HepG2 (cell line): ENCODE data around the gene S100A6. TPM values are rescaled to one million over a fixed set of nuclear protein-coding genes. Genes with fewer than 3 reads are reported as not detected.

Experiments
- ATAC-seq: fragments of 200-7000 bp; cut with Tn5 transposase; 3 replicates; pipeline ENCODE4 v1.9.1; 2020; ENCODE audit warnings: mild to moderate bottlenecking, moderate library complexity
- BruUV-seq: library from RNA; stranded (reverse); fragments of 400-500 nt; replicated peaks from 2 replicates; lab custom pipeline; 2021; lab: Mats Ljungman, UMichigan
- CTCF ChIA-PET: fragments of 300-600 bp; formaldehyde crosslinking; extraction: SDS; loops from one replicate; lab custom pipeline; 2021; ENCODE audit warnings: low total read pairs, inconsistent platforms, low intra/inter-chr PET ratio; lab: Yijun Ruan, JAX
- POLR2A ChIA-PET: fragments of 350-600 bp; sonication (Branson Sonifier 250); formaldehyde crosslinking; loops from one replicate; lab custom pipeline; 2020; ENCODE audit warnings: antibody characterized with exemption, inconsistent platforms; lab: Yijun Ruan, JAX
- DNase-seq: peaks from one replicate; pipeline ENCODE4 v3.0.0-alpha.2; 2015; ENCODE audit warnings: low spot score
- FAIRE-seq: peaks from 3 replicates; lab custom pipeline; 2011; peaks lifted over from hg19 to GRCh38; lab: Jason Lieb, UNC
- H2AFZ ChIP-seq: one replicate; pipeline ENCODE4 v1.6.1; 2011; ENCODE audit warnings: low read length, inconsistent platforms
- H3K27ac ChIP-seq: fragments of 300-600 bp; 3 replicates; pipeline ENCODE4 v1.8.0; 2011; ENCODE audit warnings: mixed run types, mild to moderate bottlenecking, mixed read lengths, low read length, inconsistent platforms; ENCODE audit not compliant: insufficient read depth; ENCODE audit errors: extremely low read length
- H3K27me3 ChIP-seq, 2 experiments: fragments of 200-600 bp in 1 of 2; 2 replicates in 1 of 2; 3 replicates in 1 of 2; pipeline versions ENCODE4 v1.6.0 to v1.8.0; 2011; ENCODE audit warnings: low read length in 2 of 2, mild to moderate bottlenecking in 2 of 2, moderate library complexity in 2 of 2, inconsistent platforms in 1 of 2; ENCODE audit not compliant: insufficient read depth in 2 of 2, control insufficient read depth in 1 of 2
- H3K36me3 ChIP-seq, 2 experiments: fragments of 200-600 bp in 1 of 2; replicated peaks in 1 of 2; 2 replicates in 1 of 2; 3 replicates in 1 of 2; pipeline versions ENCODE4 v1.5.1 to v1.8.0; 2011; ENCODE audit warnings: low read length in 2 of 2, inconsistent platforms in 1 of 2; ENCODE audit not compliant: insufficient read depth in 2 of 2, control insufficient read depth in 1 of 2
- H3K4me1 ChIP-seq: 2 replicates; pipeline ENCODE4 v1.5.1; 2012; ENCODE audit warnings: low read length, inconsistent platforms; ENCODE audit not compliant: insufficient read depth
- H3K4me2 ChIP-seq: 2 replicates; pipeline ENCODE4 v1.6.0; 2011; ENCODE audit warnings: low read depth, low read length, inconsistent platforms
- H3K4me3 ChIP-seq, 3 experiments: fragments of 200-600 bp in 1 of 3; sonication (generic), shearing (Covaris generic) in 1 of 3; replicated peaks in 1 of 3; 2 replicates each; pipeline ENCODE4 v1.5.1; 2011 to 2016; ENCODE audit warnings: low read length in 3 of 3, inconsistent platforms in 2 of 3, low read depth in 2 of 3, mild to moderate bottlenecking in 2 of 3, control low read depth in 1 of 3, mixed read lengths in 1 of 3; ENCODE audit not compliant: insufficient read depth in 1 of 3
- H3K79me2 ChIP-seq: one replicate; pipeline ENCODE4 v1.6.1; 2011; ENCODE audit warnings: low read length, inconsistent platforms; ENCODE audit not compliant: insufficient read depth
- H3K9ac ChIP-seq: 2 replicates; pipeline ENCODE4 v1.6.0; 2011; ENCODE audit warnings: mild to moderate bottlenecking, low read depth, low read length, inconsistent platforms; ENCODE audit not compliant: insufficient read depth
- H3K9me3 ChIP-seq: 2 replicates; pipeline ENCODE4 v1.5.1; 2012; ENCODE audit warnings: mild to moderate bottlenecking, low read length
- H4K20me1 ChIP-seq: 2 replicates; pipeline ENCODE4 v1.6.0; 2011; ENCODE audit warnings: inconsistent platforms, mild to moderate bottlenecking, low read length, moderate library complexity; ENCODE audit not compliant: insufficient read depth
- SOX13 ChIP-seq, 3 experiments: fragments of 450-650 bp in 1 of 3; sonication (generic) in 1 of 3; formaldehyde crosslinking in 1 of 3; IDR thresholded peaks in 2 of 3; conservative IDR thresholded peaks in 1 of 3; 2 replicates each; pipeline versions ENCODE4 v1.5.0 to v1.6.1; 2016 to 2020; ENCODE audit warnings: antibody characterized with exemption in 1 of 3, mild to moderate bottlenecking in 1 of 3, missing compliant biosample characterization in 1 of 3, missing genetic modification reagents in 1 of 3, moderate library complexity in 1 of 3
- ZMYM3 ChIP-seq: sonication (generic); formaldehyde crosslinking; IDR thresholded peaks from 2 replicates; pipeline ENCODE4 v1.5.1; 2020; ENCODE audit warnings: mild to moderate bottlenecking, missing genetic modification reagents
- ZNF629 ChIP-seq: sonication (generic); formaldehyde crosslinking; conservative IDR thresholded peaks from 2 replicates; pipeline ENCODE4 v1.5.0; 2020; ENCODE audit warnings: missing genetic modification reagents
- ZNF678 ChIP-seq: sonication (generic); formaldehyde crosslinking; IDR thresholded peaks from 2 replicates; pipeline ENCODE4 v1.4.0; 2020; ENCODE audit warnings: mild to moderate bottlenecking, missing genetic modification reagents
- ZNF768 ChIP-seq: sonication (generic); formaldehyde crosslinking; IDR thresholded peaks from 2 replicates; pipeline ENCODE4 v1.4.0; 2020; ENCODE audit warnings: missing genetic modification reagents
- WGBS: methylation state at CpG from one replicate; pipeline ENCODE4 v1.1.6; 2017; ENCODE audit warnings: low lambda C conversion rate; 5-methylcytosine and 5-hydroxymethylcytosine counted together
- in situ Hi-C: cut with HindIII; loops from 2 replicates; pipeline ENCODE4 v1.10.0; 2017; ENCODE audit warnings: low pct_unique_long_range_greater_than_20kb; ENCODE audit not compliant: extremely low pct_ligation_motif_present
- intact Hi-C: fragments of 100-400 bp; cut with micrococcal nuclease; formaldehyde crosslinking; loops from one replicate; pipeline ENCODE4 v1.10.0; 2022; ENCODE audit not compliant: unreplicated experiment
- polyA plus RNA-seq, 8 experiments: library from polyadenylated mRNA; depleted of rRNA in 3 of 8; stranded (reverse) in 7 of 8; unstranded in 1 of 8; fragments of >200 nt; fragmentation: Illumina TruSeq in 4 of 8; extraction: Trizol in 4 of 8; gene quantifications; 2 replicates each; pipeline versions ENCODE4 v1.2.1 to v1.2.3, GENCODE V29; 2011 to 2016; ENCODE audit warnings: low read depth in 4 of 8, missing spikeins in 1 of 8, mixed read lengths in 1 of 8; ENCODE audit not compliant: insufficient read depth in 1 of 8
- total RNA-seq, 5 experiments: library from RNA; depleted of rRNA; stranded (reverse); fragments of >200 nt; fragmentation: Illumina TruSeq; extraction: Trizol; gene quantifications; 2 replicates each; pipeline ENCODE4 v1.2.3, GENCODE V29; 2016; ENCODE audit warnings: low read depth in 1 of 5
- TF ChIP-seq, protein P1 (sequence below): sonication (generic); formaldehyde crosslinking; IDR thresholded peaks from 2 replicates; pipeline ENCODE4 v1.4.0; 2020; ENCODE audit warnings: mild to moderate bottlenecking, missing genetic modification reagents

S100A6 gene
- total and polyA plus RNA-seq, 2 of the 13 experiments (the other 11 are each of a cell fraction or from before 2014, with no cell fraction given): 72.9 to 85.0 TPM

DNA sequence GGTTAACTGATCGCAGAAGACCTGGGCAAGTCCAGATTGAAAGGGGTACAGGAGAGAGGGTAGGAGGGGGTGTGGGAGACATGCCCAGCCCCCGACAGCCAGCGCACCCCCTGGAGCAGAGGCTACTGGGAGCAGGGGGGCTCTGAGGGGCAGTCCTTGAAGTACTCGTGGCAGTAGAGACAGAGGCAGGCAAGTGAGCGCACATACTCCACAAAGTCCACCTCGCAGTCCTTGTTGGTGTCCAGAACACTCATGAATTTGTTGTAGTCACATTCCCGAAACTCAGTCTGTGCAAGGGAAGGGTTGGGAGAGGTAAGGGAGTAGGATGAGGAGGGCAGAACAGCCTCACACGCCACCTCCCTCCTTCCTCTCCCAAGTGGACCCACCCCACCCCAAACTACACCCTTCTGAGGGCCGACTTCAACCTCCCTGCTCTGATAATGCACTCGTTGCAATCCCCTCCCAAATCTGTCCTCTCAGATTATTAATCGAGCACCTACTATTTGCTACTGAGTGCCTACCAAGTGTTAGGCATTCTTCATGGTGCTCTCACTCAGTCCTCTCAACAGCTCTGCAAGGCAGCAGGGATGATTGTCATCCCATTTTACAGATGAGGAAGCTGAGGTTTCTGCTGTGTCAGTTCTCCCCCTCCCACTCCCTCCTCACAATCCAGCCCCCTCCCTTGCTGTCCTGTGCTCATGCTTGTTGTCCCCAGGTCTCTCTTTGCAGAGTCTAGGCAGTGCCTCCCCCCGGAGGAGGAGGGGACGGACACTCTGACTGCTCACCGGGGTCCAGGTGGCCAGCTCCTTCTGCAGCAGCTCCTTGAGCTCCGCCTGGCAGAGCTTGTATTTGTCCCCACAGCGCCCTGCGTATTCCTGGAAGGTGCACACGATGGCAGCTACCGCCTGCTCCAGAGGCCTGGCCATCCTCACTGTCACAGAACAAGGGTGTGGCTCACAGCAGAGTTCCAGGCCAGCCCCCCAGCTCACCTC, 12.1 kb upstream of the S100A6 start:
- no peak for ATAC-seq
- DNase-seq: no peak
- no peak for FAIRE-seq
- Histone ChIP-seq H2AFZ (no peak overlapping the region), H3K79me2 (no peaks in the 10 kb centered on the region), H3K27ac (no peak overlapping the region), H3K9me3 (no peaks in the 10 kb centered on the region), H3K36me3 (no peaks in the 10 kb centered on the region), H3K9ac (no peak overlapping the region), H3K4me2 (no peak overlapping the region), H4K20me1 (no peaks in the 10 kb centered on the region), H3K4me1 (peaks cover 97% of the 10 kb centered on the region), H3K4me3 (no peak overlapping the region), H3K27me3 (peaks cover 3 to 8% of the 10 kb centered on the region in 2 experiments; a peak in 3 of 5 replicates)
- CTCF ChIA-PET: no interaction called here
- TF ChIP-seq, protein P1, sequence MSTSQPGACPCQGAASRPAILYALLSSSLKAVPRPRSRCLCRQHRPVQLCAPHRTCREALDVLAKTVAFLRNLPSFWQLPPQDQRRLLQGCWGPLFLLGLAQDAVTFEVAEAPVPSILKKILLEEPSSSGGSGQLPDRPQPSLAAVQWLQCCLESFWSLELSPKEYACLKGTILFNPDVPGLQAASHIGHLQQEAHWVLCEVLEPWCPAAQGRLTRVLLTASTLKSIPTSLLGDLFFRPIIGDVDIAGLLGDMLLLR: no peak
- TF ChIP-seq ZNF768 (CRISPR knock-in tag) (peak; percentile 22; the same call in 1 of the 2 replicates), ZNF629 (peak; percentile 81), ZMYM3 (CRISPR knock-in tag) (peak; percentile 27; the same call in 1 of the 2 replicates)
- POLR2A ChIA-PET: interaction anchor here (1.0 kb wide), 1 partner anchor 12 kb away, joined by 5 read pairs; the partner anchor contains the start of gene S100A6
- in situ Hi-C loops (no loop called here), intact Hi-C loops (no loop called here)
- BruUV-seq: no TSS peak
- 66% methylated on average over 18 of the region's 19 CpGs for WGBS

DNA sequence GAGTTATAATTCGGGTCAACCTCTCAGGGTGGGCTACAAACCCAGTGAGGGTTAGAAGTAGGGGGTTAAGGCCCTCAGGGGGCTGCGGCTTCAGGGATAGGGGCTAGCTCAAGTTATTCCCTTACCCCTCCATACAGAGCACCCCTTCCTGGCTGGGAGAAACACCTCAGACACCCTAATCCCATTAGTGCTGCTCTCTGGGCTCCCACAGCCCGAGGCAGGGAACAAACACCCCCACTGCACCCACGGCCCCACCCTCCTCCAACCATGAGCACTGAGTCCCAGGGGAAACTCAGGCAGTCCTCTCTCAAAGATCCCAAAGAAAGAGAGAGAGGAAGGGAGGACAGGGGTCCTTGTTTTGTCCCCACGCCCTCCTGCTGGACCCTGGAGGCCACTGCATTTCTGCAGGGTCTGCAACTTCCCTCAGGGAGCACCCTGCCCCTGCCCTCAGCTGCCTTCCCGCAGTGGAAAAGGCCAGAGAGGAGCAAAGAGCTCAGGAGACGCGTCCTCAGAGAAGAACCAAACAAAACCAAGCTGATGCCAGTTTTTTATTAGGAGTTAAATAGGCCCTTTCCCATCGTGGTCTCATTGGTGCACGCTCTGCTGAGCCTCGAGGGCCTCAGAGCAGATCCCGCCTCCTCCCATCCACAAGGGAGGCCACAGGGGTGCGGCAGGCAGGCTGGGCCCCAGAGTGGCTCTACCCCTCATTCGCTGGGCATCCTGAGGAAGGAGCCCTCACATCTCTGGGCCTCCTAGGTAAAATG, 11.2 kb upstream of the S100A6 start:
- peaks cover 98% of the 10 kb centered on the region for H3K4me1 ChIP-seq
- in situ Hi-C loops (no loop called here), intact Hi-C loops (no loop called here)
- H3K9ac ChIP-seq: no peak overlapping the region
- H2AFZ ChIP-seq: no peak overlapping the region
- ChIA-PET POLR2A (no interaction called here), CTCF (no interaction called here)
- no peaks in the 10 kb centered on the region for H3K79me2 ChIP-seq
- no peaks in the 10 kb centered on the region for H3K36me3 ChIP-seq
- H3K27ac ChIP-seq: no peak overlapping the region
- TF ChIP-seq SOX13 (IDR thresholded peaks at IDR 0.05) (no peak), SOX13 (CRISPR knock-in tag; conservative IDR thresholded peaks at IDR 0.05 in 1 of 2, IDR thresholded peaks at IDR 0.05 in 1 of 2) (no peak), ZNF768 (CRISPR knock-in tag) (peak; percentile 90), ZNF678 (no peak)
- H3K9me3 ChIP-seq: no peaks in the 10 kb centered on the region
- no peaks in the 10 kb centered on the region for H4K20me1 ChIP-seq
- H3K4me2 ChIP-seq: no peak overlapping the region
- peaks cover 1 to 8% of the 10 kb centered on the region in 2 experiments; a peak in 3 of 5 replicates for H3K27me3 ChIP-seq
- 71% methylated on average over 7 of the region's 14 CpGs for WGBS
- ATAC-seq: no peak
- no TSS peak for BruUV-seq
- DNase-seq: no peak
- no peak for FAIRE-seq
- H3K4me3 ChIP-seq: no peak overlapping the region
